GM12892 (cell line): ENCODE measurements around the gene RNF223.

ENCODE experiments used
- POLR2A ChIP-seq: IDR thresholded peaks from 2 replicates; pipeline ENCODE4 v1.6.1; 2011; ENCODE audit warnings: low read depth, low read length, control low read depth
- POLR2AphosphoS5 ChIP-seq: IDR thresholded peaks from 2 replicates; pipeline ENCODE4 v1.6.1; 2011; ENCODE audit warnings: low read depth, low read length, control low read depth
- TAF1 ChIP-seq: IDR thresholded peaks from 2 replicates; pipeline ENCODE4 v1.6.1; 2011; ENCODE audit warnings: low read depth, mild to moderate bottlenecking, control low read depth, low read length, borderline replicate concordance

- no peak for TF ChIP-seq POLR2AphosphoS5
- TF ChIP-seq POLR2A, result no peak
- TF ChIP-seq TAF1, result no peak
Observed at GRCh38 chr1:1122981-1123480, 48.9 kb upstream of the RNF223 start.
